Astrocyte of the hippocampus (primary cell): ENCODE measurements around the gene METTL25B.
A peak's percentile ranks its signal among the peaks of the same experiment; 100 is the strongest.
"Not testable (repeated sequence)": the region's sequence is repeated elsewhere in the genome, so short reads cannot be mapped to it uniquely, and the experiment has no call there.

Experiments
- DNase-seq: peaks from one replicate; pipeline ENCODE4 v3.0.0; 2011; ENCODE audit warnings: low read depth, low spot score

METTL25B gene

DNA sequence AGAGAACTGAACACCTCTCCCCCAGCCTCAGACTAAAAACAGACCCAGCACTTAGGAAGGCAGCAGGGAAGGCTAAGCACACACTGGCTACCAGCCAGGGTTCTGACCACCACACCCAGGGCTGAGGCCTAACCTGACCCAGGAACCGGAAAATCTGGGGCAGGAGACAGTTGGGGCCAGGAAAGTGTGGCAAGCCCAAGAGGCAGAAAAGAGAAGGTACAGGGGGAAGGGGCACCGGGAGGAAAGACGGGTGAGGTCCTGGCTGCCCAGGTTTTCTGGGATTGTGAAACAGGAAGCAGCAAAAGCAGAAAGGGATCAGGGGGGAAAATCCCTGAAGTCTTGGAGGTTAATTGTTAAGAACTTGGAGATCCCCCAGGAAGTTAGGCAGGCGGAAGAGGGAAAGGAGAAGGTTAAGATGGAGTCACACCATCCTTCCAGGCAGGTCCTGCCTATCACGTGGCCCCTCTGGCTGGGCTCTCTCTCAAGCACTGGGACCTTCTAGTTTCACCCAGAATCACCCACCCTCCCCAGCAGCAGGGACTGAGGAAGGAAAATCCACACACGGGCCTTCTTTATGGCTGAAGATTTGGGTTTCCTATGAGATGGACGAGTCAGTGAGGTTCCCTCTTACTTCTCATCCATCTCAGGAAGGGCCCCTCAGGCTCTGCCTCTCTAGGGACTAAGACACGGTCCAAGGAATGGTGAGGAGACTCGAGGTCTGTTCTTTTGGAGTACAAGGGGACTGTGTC, 20.6 kb downstream of the METTL25B start:
- DNase-seq = peak; percentile 58

DNA sequence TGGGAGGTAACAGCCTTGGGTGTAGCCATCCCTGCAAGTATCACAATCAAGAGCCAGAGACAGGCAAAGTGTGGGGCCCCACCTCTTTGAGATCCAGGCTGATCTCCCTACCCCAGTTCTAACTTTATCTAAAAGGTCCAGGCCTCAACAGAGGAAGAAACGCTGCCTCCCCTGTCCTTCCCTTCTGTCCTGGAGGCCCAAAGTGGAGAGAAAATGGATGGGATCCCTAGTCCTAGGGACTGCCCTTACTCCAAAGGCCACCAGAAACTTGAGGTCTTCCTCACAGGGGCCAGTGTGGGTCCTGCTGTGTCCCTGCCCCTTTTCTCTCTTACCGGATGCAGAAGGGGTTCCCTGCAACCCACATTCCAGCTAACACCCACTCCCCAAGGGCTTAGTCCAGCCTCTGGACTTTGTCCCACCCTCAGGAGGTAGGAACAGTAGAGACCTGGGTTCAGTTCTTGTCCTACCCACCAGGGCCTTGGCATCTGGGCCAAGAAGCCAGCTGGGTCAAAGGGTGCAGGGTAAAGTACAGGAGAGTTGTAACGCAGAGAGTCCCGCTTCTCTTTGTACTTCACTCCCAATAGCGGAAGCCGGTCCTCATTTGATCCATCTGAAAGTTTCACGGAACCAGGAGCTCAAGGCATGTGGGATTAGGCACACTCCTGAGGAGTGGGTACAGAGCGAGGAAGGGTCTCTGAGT, 21.3 kb downstream of the METTL25B start:
- DNase-seq = no peak

DNA sequence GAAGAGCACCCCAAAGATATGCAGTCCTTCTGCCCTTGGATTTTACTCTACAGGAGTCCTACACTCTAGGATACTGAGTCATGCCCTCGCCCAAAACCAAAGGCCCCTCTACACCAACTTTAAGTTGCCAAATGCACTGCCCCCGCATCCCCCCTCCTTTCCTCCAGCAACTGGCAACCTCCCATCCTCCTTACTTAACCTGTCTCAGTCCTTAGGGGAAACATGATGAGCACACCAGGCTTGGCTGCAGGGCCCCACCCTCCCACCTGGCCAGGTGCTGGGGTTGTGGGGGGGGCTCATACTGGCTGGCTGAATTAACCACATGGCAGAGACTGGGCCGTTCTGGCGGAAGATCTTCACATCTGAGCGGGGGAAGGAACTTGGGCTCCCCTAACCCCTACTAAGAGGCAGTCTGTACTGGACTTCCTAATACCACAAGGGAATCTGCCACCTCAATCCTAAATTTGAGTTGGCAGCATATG, 22.0 kb downstream of the METTL25B start:
- peak; percentile 28 for DNase-seq

DNA sequence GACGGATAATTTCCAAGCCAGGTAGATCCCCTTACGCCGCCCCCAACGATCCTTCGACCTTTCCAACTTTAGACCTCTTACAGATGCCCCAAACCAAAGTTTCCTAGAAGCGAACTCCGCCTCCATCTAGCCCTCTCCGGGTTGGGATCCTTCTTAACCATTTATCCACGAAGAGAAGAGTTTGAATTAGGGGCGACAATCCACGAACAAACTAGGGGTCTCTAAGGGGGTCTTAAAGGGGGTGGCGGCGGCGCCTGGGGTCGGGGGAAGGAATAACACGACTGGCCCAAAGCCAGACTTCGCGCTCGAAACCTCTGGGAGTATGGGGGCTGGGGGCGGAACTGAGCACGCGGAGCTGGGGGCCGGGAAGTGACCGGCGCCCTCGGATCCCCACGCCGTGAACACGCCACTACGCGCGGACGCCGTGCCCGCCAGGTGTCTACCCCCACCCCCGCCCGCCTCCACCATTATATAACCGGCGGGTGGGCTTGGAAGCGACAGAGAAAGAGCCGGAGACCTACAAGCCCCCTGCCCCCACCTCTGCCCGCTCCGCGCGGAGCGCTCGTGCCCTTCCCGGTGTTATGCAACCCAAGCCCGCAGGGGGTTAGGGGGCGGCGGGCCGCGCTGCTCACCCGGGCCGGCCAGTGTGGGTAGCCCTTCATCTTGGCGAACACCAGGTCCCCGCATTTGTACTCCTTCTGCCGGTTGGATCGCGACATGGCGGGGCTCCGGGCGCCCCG, 22.6 kb downstream of the METTL25B start:
- DNase-seq = no peak

DNA sequence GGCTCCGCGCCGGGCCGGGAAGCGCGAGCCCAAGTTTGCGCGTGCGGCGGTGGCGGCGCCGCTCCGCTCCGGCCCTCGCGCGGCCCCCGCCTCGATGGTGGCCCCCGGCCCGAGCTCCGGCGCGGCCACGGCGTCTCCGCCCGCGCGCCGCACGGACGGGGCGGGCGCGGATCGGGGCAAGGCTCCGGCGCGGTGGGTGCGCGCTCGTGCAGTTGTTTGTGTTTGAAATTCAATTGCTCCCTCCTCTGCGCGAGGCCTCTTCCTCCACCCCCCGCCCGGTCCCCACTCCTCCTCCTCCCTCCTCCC, 23.1 kb downstream of the METTL25B start, which contains the start of gene HDGF:
Gene HDGF, minus strand, starts transcription at position 225 of the 306 bp plus-strand sequence. CDS start 246 bp downstream, outside the sequence.
- no peak for DNase-seq

DNA sequence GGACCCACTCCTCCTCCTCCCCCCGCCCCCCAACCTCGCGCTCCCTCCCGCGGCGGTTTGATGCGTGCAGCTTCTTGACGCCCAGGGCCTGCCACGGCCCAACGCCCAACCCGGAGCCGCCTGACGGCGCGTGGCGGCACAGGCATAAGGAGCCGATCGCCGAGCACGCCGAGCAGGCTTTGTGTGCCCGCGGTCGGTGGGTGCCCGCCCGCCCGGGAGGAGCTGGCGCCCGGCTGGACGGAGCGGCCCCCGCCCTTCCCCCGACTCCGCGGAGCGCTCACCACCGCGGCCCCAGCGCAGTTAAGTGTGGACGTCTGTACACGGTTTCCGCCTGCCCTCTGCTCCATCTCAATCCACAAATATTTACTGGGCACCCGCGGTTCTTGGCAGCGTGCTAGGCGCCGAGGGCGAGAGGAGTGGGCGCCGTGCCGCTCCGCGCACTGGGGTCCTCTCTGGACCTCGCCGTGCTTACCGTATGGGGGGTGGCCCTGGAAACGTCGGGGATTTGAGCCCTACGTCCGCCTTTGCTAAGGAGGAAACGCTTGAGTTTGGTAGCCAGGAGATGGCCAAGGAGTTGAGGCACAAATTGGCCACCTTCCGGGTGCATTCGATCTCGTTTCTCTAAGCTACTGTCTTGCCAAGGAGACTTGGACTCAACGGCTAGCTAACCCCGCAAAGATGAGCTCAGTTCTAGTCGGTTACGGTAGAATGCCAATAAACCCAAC, 23.6 kb downstream of the METTL25B start:
- DNase-seq = peak; percentile 99

DNA sequence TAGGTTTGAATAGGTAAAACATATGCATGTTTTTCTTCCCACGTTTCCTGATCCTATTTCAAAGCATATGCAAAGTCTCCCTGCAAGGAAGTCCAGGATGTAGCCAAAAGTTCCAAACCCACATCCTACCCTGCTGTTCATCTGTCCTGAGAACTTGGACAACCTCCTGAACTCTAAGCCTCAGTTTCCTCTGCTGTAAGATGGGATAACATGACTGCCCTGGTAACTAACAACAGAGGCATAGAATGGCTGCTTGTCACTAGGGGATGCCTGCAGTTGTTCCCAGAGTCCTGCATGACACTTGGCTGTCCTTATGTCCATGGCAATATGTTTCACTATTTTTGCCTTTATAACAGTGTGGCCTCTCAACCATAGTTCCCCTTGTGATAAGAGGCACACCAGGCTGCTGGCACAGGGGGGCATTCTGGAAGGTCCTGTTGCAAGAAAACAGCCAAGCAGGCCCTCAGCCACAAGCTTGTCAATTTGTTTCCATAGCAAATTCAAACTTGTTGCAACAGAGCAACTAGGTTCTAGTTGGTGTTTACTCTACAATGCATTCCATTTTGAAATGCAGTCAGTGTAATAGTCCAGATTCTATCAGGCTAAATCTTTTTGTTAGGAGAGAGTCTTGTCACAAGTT, 24.7 kb downstream of the METTL25B start:
- no peak for DNase-seq

DNA sequence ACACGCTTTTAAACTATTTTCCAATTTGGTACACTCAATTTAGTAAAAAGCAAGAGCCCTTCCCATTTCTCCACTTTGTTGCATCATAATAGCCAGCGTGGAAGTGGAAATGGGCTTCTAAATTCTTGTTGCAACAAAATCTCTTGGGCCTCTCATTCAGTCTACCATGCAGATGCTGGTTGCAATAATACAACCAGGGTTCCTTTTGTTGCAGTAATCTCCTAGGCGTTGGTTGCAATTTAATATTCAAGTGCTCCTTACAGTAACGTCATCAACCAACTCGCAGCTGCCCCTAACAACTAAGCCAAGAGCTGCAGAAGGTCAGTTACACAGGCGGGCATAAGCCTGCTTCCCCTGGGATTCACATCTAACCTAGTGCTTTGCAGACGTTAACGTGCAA, 25.9 kb downstream of the METTL25B start:
- no peak for DNase-seq

DNA sequence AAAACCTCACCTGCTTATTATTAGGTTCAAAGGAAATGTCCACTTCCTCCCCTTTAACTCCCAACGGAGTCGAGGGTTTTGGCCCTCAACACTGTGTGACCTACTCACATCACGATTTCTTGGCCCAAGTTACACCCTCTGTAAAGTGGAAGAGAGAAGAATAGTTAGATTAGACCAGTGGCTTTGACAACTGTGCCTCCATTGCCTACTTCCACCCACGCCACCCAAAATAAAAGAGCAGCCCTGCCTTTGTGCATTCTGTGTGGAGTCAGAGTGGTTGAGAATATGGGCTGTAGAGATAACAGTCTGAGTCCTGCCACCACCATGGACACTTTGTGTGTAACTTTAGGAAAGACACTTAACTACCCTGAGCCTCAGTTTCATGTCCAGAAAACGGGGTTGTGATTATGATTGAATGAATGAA, 27.3 kb downstream of the METTL25B start:
- DNase-seq = no peak

DNA sequence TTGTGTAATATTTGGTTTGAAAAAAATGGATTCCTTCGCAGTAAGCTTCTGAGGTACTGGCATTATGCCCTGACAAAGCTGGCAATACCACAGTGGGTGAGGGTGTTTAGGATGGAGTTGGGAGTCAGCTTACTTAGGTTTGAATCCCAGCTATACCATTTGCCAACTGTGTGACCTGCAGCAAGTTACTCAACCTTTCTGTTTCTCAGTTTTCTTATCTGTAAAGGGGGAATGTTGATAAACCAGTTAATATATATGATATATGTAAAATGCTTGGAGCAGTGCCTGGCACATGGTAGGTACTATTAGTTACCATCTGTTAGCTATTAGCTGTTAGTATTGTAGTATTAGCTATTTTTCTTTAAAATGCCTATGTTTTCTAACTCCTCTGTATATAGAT, 28.1 kb downstream of the METTL25B start:
- no peak for DNase-seq

DNA sequence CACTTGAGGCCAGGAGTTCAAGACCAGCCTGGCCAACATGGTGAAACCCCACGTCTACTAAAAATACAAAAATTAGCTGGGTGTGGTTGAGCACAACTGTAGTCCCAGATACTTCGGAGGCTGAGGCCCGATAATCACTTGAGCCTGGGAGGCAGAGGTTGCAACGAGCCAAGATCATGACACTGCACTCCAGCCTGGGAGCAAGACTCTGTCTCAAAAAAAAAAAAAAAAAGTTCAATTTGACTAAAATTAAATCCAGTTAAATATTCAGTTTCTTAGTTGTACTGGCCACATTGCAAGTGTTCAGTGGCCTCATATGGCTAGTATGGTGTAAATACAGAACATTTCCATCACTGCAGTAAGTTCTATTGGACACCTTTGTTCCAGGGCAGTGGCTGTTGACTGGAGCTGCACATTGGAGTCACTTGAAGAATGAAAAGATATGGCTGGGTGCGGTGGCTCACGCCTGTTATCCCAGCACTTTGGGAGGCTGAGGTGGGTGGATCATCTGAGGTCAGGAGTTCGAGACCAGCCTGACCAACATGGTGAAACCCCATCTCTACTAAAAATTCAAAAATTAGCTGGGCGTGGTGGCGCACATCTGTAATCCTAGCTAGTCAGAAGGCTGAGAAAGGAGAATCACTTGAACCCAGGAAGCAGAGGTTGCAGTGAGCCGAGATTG, 29.4 kb downstream of the METTL25B start:
- DNase-seq = not testable (repeated sequence)

DNA sequence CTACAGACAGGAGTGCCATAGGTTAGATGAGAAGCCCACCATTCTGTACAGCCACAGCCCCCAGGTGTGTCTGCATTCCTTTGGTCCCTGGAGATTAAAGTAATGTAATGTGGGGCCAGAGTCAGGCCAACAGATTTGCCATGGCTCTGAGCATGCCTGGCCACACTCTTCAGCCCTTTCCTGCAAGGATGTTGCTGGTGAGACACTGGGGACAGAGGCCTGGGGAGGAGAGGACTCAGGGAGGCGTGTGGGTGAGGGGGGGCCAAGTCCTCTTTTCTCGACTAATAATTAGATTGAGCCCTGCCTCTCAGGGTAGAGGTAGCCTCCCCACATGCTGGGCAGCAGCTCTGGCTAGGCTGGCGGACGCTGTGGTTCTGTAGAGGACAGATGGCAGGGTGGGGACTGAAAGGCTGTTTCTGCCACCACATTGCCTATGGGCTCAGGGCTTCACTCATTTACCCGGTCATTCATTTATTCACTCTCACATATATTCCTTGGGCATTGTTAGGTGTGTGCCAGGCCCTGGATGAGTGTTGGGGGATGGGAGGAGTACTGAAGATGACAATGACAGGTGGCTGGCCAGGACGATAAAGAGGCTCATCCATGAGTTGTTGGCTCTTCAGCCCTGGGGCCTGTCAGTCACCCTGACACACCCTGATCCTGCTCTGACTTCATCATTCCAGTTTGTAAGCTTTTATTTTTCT, 32.0 kb downstream of the METTL25B start:
- no peak for DNase-seq

DNA sequence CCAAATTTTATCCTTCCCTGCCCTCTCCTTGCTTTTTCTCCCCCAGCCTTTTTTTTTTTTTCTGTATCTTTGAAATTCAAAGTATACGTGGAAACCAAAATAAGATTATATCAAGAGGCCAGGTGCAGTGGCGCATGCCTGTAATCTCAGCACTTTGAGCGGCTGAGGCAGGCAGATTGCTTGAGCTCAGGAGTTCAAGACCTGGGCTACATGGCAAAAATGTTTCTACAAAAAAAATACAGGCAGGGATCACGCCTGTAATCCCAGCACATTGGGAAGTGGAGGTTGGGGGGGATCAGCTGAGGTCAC, 32.5 kb downstream of the METTL25B start:
- no peak for DNase-seq

DNA sequence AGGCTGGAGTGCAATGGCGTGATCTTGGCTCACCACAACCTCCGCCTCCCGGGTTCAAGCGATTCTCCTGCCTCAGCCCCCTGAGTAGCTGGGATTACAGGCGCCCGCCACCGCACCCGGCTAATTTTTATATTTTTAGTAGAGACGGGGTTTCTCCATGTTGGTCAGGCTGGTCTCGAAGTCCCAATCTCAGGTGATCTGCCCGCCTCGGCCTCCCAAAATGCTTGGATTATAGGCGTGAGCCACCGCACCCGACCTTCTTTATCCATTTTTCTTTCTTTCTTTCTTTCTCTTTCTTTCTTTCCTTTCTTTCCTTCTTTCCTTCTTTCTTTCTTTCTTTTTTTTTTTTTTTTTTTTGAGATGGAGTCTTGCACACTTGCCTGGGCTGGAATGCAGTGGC, 36.9 kb downstream of the METTL25B start:
- DNase-seq = not testable (repeated sequence)

DNA sequence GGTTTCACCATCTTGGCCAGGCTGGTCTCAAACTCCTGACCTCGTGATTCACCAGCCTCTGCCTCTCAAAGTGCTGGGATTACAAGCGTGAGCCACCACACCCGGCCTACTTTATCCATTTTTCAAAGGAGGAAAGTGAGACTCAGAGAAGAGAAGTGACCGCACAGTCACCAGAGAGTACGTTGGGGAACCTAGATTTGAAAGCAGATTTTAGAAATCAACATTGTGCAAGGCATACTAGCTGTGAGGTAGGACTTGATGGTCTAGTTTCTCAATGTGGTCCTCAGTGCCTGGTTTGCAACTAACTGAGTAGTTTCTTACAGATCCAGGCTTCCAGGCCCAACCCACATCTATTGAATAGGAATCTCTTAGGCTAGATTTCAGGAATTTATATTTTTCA, 37.4 kb downstream of the METTL25B start:
- no peak for DNase-seq

DNA sequence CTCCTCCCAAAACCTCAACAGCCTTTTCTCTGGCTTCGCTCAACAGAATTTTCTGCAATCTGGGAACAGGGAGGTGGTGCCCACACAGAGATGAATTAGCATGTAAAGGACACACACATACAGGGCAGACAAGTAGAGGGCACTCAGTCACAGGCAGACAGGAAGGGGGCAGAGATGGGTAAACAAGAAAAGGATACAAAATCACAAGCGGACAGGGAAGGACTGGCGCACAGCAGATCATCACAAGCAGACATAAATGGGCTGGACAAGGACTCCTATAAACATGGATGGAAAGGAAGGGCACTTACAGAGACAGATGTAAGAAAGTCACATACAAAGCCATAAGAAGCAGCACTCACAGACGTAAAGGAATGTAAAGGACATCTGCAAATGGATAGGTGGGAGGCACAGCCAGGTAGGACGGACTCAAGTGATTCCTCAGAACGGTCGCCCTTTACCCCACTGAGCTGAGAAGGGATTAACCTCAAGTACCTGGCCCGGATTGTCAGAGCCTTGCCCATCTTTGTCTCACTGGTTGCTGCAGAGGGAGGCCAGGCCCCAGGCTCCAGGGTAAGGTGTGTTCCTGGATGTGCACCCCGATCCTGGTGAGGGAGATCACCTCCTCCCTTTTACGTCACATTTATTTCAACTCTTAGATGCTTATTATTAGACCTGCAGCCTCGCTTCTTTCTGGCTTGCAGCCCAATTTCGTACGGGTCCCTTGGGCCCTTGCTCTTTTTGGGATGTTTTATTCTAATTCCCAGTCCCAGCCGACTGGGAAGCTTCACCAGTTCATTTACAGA, 38.2 kb downstream of the METTL25B start:
- DNase-seq = peak; percentile 25

DNA sequence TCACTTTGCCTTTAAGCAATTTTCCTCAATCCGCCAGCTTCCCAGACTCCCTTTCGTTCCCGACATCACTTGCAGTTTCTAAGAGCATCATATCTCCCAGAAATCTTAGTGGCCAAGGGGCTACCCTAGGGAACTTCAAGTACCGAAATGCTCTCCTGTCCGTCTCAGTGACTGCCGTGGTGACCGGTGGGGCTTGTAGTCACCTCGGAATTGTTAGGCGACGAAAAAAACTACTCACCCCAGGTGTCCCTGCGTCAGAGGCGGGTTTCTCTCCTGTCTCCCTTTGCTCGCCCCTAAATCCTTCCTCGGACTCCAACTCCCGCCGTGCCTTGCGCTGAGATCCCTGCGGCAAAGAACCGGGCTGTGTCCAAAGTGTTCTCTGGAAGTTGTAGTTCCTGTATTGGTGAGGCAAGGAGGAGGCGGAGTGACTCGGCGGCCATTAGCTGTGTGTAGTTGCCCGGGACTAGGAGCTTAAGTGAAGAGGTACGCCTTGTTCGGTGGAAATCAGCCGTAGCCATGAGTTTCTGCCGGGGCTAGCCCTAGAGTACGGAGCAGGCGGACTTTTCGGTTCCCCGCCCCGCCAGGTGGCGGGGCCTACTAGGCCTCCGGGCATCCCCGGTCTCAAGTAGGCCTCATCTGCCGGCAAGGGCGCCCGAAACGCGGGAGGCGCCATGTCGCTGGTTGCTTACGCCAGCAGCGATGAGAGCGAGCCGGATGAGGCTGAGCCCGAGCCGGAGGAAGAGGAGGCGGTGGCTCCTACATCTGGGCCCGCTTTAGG, 39.0 kb downstream of the METTL25B start, which contains the start of gene PRCC:
Gene PRCC, plus strand, starts transcription at position 435 of the 778 bp plus-strand sequence. Its CDS starts 237 bp downstream, at position 672.
- peak; percentile 100 for DNase-seq

DNA sequence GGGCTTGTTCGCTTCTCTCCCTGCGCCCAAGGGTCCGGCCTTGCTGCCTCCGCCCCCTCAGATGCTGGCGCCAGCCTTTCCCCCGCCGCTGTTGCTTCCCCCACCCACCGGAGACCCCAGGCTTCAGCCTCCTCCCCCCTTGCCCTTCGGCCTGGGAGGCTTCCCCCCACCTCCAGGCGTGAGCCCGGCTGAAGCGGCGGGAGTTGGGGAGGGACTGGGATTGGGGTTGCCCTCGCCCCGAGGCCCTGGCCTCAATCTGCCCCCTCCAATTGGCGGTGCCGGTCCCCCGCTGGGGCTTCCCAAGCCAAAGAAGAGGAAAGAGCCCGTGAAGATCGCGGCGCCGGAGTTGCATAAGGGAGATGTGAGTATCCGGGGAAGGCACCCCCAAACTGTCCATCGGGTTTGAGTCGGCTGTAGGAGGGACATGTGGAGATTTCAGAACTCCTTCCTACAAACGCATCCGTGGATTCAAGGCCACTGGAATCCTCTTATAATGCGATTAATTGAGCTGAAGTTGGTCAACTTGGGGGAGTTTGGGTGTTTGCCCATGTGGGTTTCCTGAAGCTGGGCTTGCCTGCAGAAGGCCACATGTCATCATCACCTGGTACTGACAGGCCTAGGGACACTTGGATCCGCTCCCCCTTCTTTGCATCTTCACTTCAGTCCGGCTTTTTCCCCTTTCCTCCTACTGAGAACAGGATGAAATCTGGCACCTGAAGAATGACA, 39.8 kb downstream of the METTL25B start:
- peak; percentile 18 for DNase-seq
